AG09319 (cell line): ENCODE measurements around the gene CAPN11.
"Not testable (repeated sequence)": the region's sequence is repeated elsewhere in the genome, so short reads cannot be mapped to it uniquely, and the experiment has no call there.

Experiments
- DNase-seq: peaks from one replicate; pipeline ENCODE4 v3.0.0-alpha.2; 2010; ENCODE audit warnings: low read depth; ENCODE audit errors: extremely low read depth
- CTCF ChIP-seq: IDR thresholded peaks from 2 replicates; pipeline ENCODE4 v1.5.1; 2011; ENCODE audit warnings: low read depth, mild to moderate bottlenecking, inconsistent platforms, low read length, moderate library complexity

Gene CAPN11

GRCh38 chr6:44227148-44227793 lies 68.7 kb downstream of the CAPN11 start:
- no peak for TF ChIP-seq CTCF
- DNase-seq, result no peak

- no peak for TF ChIP-seq CTCF
- DNase-seq, result no peak
Measured at GRCh38 chr6:44228031-44228430, 69.4 kb downstream of the CAPN11 start.

- no peak for DNase-seq
- TF ChIP-seq CTCF, result no peak
Measured at GRCh38 chr6:44228433-44228832, 69.8 kb downstream of the CAPN11 start.

GRCh38 chr6:44228836-44229235 lies 70.2 kb downstream of the CAPN11 start:
- TF ChIP-seq CTCF, result no peak
- DNase-seq, result no peak

GRCh38 chr6:44229376-44230033 lies 70.9 kb downstream of the CAPN11 start:
- DNase-seq, result no peak
- no peak for TF ChIP-seq CTCF

GRCh38 chr6:44230034-44230675 lies 71.5 kb downstream of the CAPN11 start:
- no peak for TF ChIP-seq CTCF
- no peak for DNase-seq

GRCh38 chr6:44231426-44231825 lies 72.8 kb downstream of the CAPN11 start:
- not testable (repeated sequence) for DNase-seq
